Measurements from ENCODE around the gene TFAP2C. TPM values are rescaled to one million over a fixed set of nuclear protein-coding genes. Genes with fewer than 3 reads are reported as not detected.

Gene TFAP2C
- total and polyA plus RNA-seq, 2 experiments from 2014 or later, result 11.9 to 14.3 TPM

- no peak for TF ChIP-seq CTCF (conservative IDR thresholded peaks at IDR 0.05; ENCODE audit: low read depth in 2 of 2)
- no peak for TF ChIP-seq CREB1 (CRISPR knock-in tag; IDR thresholded peaks at IDR 0.05; ENCODE audit: low read depth)
- TF ChIP-seq NANOG (IDR thresholded peaks at IDR 0.05; ENCODE audit: borderline replicate concordance), result 0 out of 2 replicates have a peak, but pooled peaks have one; percentile 11
Observed at GRCh38 chr20:56595746-56596475, 33.2 kb upstream of the TFAP2C start (continued).

GRCh38 chr20:56601166-56601565 is 27.9 kb upstream of the TFAP2C start:
- Histone ChIP-seq H3K27ac (ENCODE audit: low read depth) (no peak overlapping the region), H3K9me2 (ENCODE audit: insufficient read depth) (no peaks in the 10 kb centered on the region), H3K4me2 (no peak overlapping the region), H3K27me3 (ENCODE audit: insufficient read depth) (no peaks in the 10 kb centered on the region), H3K79me2 (replicated peaks; ENCODE audit: insufficient read depth) (no peaks in the 10 kb centered on the region), H3K4me3 (no peak overlapping the region), H3K36me3 (ENCODE audit: insufficient read depth) (no peaks in the 10 kb centered on the region), H3K4me1 (ENCODE audit: insufficient read depth) (peaks cover 1% of the 10 kb centered on the region; the same call in 1 of the 2 replicates), H2AFZ (no peak overlapping the region), H3F3A (replicated peaks; ENCODE audit: low read depth) (no peaks in the 10 kb centered on the region), H4K20me1 (replicated peaks; ENCODE audit: insufficient read depth) (no peaks in the 10 kb centered on the region)
- no peak for DNase-seq (ENCODE audit: low spot score)
- no peaks in the 10 kb centered on the region for H3K36me3 Mint-ChIP-seq (ENCODE audit: low read depth)
- H3K9me3 Mint-ChIP-seq, result peaks cover 2% of the 10 kb centered on the region; the same call in 1 of the 3 replicates
- H3K27ac Mint-ChIP-seq, result no peak overlapping the region
- ATAC-seq, result no peak
- H3K4me1 Mint-ChIP-seq, result peaks cover 5% of the 10 kb centered on the region
- no peak overlapping the region for H3K4me3 Mint-ChIP-seq
- H3K27me3 Mint-ChIP-seq (ENCODE audit: insufficient read depth, low read depth, poor library complexity), result no peaks in the 10 kb centered on the region
- no peak for TF ChIP-seq STAT1 (IDR thresholded peaks at IDR 0.05; ENCODE audit: unreplicated experiment)
- TF ChIP-seq CTCF (conservative IDR thresholded peaks at IDR 0.05; ENCODE audit: low read depth in 2 of 2), result no peak
- no peak for TF ChIP-seq POLR2AphosphoS5 (IDR thresholded peaks at IDR 0.05; ENCODE audit: low read depth)
- TF ChIP-seq ZNF331 (CRISPR knock-in tag; IDR thresholded peaks at IDR 0.05; ENCODE audit: low read depth), result no peak
- no peak for TF ChIP-seq EZH2 (IDR thresholded peaks at IDR 0.05; ENCODE audit: low read depth, unreplicated experiment)
- no peak for TF ChIP-seq ETS1 (IDR thresholded peaks at IDR 0.05)
- TF ChIP-seq JUNB (IDR thresholded peaks at IDR 0.05; ENCODE audit: unreplicated experiment), result no peak
- TF ChIP-seq ZNF462 (CRISPR knock-in tag; IDR thresholded peaks at IDR 0.05), result no peak
- no peak for TF ChIP-seq EZH2phosphoT487 (IDR thresholded peaks at IDR 0.05; ENCODE audit: unreplicated experiment)
- TF ChIP-seq NANOG (IDR thresholded peaks at IDR 0.05; ENCODE audit: borderline replicate concordance), result no peak
- TF ChIP-seq ZNF114 (CRISPR knock-in tag; IDR thresholded peaks at IDR 0.05), result no peak
